ENCODE data around the gene FOXO6. TPM values are rescaled to one million over a fixed set of nuclear protein-coding genes. Genes with fewer than 3 reads are reported as not detected.

FOXO6 gene
- total and polyA plus RNA-seq, 9 of the 15 experiments (the other 6 are each of a cell fraction or from before 2014, with no cell fraction given), result 0.04 to 0.31 (median 0.12) TPM; not detected in 5

DNA sequence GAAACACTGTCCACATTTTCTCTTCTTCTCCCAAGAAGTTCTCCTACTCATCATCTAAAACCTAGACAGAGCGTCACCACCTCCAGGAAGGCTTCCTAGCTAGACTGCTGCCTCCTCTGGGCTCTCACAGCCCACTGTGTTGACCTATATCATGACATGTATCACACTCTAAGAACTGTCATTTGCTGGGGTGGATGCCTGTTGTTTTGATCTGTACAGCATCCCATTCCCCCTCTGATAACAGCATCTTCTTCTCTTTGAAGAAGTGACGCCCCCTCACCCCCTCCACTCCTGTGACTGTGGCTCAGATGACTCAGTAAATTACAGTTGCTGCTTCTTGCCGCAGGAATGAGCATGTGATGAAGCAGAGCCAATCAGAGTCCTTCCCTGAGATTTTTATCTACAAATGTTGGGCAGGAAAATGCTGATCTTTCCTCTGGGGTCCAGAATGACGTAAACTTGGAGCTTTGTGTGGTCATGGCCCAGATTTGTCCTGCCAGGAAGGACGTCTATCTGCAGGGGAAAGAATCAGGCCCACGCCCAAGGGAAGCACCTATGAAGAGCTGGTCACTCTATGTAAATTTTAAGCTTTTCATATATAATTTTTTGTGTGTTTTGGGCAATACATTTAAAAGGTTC is 28.0 kb upstream of the FOXO6 start (continued):
- TF ChIP-seq TCF7 (IDR thresholded peaks at IDR 0.05; ENCODE audit: borderline replicate concordance) (peak; percentile 94), L3MBTL2 (IDR thresholded peaks at IDR 0.05) (no peak), ERF (CRISPR knock-in tag; IDR thresholded peaks at IDR 0.05) (no peak), ARNT (IDR thresholded peaks at IDR 0.05) (no peak), UBTF (IDR thresholded peaks at IDR 0.05; ENCODE audit: borderline replicate concordance in 1 of 2, low read depth in 2 of 2, low read length in 2 of 2) (no peak), POLR2AphosphoS2 (IDR thresholded peaks at IDR 0.05; ENCODE audit: low read length) (no peak), XRCC4 (IDR thresholded peaks at IDR 0.05; ENCODE audit: extremely low read depth, insufficient read depth, insufficient read length) (no peak), RCOR1 (IDR thresholded peaks at IDR 0.05; ENCODE audit: borderline replicate concordance in 1 of 2, low read depth in 2 of 2, low read length in 2 of 2) (peak in 1 of 2 experiments; percentile 88; a peak in 2 of 4 replicates), NFRKB (IDR thresholded peaks at IDR 0.05; ENCODE audit: low read depth) (no peak)
- TF ChIP-seq, protein P1, sequence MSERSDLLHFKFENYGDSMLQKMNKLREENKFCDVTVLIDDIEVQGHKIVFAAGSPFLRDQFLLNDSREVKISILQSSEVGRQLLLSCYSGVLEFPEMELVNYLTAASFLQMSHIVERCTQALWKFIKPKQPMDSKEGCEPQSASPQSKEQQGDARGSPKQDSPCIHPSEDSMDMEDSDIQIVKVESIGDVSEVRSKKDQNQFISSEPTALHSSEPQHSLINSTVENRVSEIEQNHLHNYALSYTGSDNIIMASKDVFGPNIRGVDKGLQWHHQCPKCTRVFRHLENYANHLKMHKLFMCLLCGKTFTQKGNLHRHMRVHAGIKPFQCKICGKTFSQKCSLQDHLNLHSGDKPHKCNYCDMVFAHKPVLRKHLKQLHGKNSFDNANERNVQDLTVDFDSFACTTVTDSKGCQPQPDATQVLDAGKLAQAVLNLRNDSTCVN (CRISPR knock-in tag; IDR thresholded peaks at IDR 0.05), result no peak
- TF ChIP-seq, protein P2, sequence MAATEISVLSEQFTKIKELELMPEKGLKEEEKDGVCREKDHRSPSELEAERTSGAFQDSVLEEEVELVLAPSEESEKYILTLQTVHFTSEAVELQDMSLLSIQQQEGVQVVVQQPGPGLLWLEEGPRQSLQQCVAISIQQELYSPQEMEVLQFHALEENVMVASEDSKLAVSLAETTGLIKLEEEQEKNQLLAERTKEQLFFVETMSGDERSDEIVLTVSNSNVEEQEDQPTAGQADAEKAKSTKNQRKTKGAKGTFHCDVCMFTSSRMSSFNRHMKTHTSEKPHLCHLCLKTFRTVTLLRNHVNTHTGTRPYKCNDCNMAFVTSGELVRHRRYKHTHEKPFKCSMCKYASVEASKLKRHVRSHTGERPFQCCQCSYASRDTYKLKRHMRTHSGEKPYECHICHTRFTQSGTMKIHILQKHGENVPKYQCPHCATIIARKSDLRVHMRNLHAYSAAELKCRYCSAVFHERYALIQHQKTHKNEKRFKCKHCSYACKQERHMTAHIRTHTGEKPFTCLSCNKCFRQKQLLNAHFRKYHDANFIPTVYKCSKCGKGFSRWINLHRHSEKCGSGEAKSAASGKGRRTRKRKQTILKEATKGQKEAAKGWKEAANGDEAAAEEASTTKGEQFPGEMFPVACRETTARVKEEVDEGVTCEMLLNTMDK (IDR thresholded peaks at IDR 0.05; ENCODE audit: borderline replicate concordance, insufficient read depth, low read depth, low read length, poor library complexity, severe bottlenecking), result no peak
- TF ChIP-seq, protein P3, sequence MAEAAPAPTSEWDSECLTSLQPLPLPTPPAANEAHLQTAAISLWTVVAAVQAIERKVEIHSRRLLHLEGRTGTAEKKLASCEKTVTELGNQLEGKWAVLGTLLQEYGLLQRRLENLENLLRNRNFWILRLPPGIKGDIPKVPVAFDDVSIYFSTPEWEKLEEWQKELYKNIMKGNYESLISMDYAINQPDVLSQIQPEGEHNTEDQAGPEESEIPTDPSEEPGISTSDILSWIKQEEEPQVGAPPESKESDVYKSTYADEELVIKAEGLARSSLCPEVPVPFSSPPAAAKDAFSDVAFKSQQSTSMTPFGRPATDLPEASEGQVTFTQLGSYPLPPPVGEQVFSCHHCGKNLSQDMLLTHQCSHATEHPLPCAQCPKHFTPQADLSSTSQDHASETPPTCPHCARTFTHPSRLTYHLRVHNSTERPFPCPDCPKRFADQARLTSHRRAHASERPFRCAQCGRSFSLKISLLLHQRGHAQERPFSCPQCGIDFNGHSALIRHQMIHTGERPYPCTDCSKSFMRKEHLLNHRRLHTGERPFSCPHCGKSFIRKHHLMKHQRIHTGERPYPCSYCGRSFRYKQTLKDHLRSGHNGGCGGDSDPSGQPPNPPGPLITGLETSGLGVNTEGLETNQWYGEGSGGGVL (CRISPR knock-in tag; IDR thresholded peaks at IDR 0.05), result no peak
- TF ChIP-seq, protein P4, sequence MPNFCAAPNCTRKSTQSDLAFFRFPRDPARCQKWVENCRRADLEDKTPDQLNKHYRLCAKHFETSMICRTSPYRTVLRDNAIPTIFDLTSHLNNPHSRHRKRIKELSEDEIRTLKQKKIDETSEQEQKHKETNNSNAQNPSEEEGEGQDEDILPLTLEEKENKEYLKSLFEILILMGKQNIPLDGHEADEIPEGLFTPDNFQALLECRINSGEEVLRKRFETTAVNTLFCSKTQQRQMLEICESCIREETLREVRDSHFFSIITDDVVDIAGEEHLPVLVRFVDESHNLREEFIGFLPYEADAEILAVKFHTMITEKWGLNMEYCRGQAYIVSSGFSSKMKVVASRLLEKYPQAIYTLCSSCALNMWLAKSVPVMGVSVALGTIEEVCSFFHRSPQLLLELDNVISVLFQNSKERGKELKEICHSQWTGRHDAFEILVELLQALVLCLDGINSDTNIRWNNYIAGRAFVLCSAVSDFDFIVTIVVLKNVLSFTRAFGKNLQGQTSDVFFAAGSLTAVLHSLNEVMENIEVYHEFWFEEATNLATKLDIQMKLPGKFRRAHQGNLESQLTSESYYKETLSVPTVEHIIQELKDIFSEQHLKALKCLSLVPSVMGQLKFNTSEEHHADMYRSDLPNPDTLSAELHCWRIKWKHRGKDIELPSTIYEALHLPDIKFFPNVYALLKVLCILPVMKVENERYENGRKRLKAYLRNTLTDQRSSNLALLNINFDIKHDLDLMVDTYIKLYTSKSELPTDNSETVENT (CRISPR knock-in tag; IDR thresholded peaks at IDR 0.05), result no peak
- TF ChIP-seq, protein P5, sequence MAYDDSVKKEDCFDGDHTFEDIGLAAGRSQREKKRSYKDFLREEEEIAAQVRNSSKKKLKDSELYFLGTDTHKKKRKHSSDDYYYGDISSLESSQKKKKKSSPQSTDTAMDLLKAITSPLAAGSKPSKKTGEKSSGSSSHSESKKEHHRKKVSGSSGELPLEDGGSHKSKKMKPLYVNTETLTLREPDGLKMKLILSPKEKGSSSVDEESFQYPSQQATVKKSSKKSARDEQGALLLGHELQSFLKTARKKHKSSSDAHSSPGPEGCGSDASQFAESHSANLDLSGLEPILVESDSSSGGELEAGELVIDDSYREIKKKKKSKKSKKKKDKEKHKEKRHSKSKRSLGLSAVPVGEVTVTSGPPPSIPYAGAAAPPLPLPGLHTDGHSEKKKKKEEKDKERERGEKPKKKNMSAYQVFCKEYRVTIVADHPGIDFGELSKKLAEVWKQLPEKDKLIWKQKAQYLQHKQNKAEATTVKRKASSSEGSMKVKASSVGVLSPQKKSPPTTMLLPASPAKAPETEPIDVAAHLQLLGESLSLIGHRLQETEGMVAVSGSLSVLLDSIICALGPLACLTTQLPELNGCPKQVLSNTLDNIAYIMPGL (CRISPR knock-in tag; IDR thresholded peaks at IDR 0.05), result no peak

All from K562 (cell line).